GDM1 (cell line): ENCODE data around the gene HSPB6.

Experiments used
- DNase-seq: peaks from one replicate; lab custom pipeline; 2025; lab: John Stamatoyannopoulos, UW

Gene HSPB6

GRCh38 chr19:35716801-35717664 lies 39.8 kb downstream of the HSPB6 start:
- DNase-seq, result peak; percentile 94

GRCh38 chr19:35715981-35716800 lies 40.6 kb downstream of the HSPB6 start:
- no peak for DNase-seq

DNA sequence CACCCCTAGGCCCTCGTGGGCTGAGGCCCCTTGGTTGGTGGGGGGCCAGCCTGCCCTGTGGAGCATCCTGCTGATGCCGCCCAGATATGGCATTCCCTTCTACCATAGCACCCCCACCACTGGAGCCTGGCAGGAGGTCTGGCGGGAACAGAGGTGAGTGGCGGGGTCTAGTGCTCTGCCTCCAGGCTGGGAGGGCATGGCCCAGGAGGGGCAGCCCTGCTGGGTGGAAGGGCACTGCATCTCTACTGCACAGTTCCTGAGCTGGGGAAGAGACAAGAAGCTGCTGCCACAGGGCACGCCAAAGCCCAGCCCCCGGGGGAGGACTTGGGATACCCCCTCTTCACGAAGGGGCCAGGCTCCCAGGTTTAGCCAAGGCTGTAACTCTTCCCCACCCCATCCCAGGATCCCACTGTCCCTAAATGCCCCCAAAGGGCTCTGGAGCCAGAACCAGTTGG lies 41.4 kb downstream of the HSPB6 start:
- no peak for DNase-seq

DNA sequence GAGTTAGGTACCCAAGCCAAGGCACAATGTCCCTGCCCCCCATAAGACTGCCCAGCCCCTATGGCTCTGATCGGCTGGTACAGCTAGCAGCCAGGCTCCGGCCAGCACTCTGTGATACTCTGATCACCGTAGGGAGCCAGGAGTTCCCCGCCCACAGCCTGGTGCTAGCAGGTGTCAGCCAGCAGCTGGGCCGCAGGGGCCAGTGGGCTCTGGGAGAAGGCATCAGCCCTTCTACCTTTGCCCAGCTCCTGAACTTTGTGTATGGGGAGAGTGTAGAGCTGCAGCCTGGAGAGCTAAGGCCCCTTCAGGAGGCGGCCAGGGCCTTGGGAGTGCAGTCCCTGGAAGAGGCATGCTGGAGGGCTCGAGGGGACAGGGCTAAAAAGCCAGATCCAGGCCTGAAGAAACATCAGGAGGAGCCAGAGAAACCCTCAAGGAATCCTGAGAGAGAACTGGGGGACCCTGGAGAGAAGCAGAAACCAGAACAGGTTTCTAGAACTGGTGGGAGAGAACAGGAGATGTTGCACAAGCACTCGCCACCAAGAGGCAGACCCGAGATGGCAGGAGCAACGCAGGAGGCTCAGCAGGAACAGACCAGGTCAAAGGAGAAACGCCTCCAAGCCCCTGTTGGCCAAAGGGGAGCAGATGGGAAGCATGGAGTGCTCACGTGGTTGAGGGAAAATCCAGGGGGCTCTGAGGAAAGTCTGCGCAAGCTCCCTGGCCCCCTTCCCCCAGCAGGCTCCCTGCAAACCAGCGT lies 42.1 kb downstream of the HSPB6 start:
- DNase-seq, result no peak

DNA sequence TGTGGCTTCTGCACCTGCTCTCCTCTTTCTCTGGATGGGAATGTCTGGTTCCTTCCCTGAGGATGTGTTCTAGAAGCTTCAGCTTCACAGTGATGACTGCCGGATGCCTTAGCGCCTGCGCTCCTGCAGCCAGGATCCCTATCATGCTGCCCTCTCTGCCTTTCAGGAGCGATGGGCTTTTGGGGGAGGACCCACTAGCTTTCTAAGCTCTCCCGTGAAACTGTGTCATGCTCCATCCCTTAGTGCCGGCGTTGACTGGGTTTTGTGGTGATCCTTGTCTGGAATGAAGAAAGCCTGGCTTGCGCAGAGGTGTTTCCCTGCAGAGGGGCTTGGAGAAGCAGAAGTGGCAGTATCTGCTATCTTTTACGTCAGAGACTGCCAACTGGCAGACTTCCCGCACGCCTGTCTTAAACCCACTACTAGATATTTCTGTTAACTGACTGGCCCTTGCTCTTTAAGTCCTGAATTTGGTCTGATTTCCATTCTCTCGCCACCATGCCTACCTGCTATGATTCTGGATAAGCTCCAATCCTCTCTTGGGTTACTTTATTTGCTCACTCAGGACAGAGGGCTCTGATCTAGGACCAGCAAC lies 42.8 kb downstream of the HSPB6 start:
- no peak for DNase-seq

- no peak for DNase-seq
Measured at GRCh38 chr19:35713506-35713850, 43.4 kb downstream of the HSPB6 start.

DNA sequence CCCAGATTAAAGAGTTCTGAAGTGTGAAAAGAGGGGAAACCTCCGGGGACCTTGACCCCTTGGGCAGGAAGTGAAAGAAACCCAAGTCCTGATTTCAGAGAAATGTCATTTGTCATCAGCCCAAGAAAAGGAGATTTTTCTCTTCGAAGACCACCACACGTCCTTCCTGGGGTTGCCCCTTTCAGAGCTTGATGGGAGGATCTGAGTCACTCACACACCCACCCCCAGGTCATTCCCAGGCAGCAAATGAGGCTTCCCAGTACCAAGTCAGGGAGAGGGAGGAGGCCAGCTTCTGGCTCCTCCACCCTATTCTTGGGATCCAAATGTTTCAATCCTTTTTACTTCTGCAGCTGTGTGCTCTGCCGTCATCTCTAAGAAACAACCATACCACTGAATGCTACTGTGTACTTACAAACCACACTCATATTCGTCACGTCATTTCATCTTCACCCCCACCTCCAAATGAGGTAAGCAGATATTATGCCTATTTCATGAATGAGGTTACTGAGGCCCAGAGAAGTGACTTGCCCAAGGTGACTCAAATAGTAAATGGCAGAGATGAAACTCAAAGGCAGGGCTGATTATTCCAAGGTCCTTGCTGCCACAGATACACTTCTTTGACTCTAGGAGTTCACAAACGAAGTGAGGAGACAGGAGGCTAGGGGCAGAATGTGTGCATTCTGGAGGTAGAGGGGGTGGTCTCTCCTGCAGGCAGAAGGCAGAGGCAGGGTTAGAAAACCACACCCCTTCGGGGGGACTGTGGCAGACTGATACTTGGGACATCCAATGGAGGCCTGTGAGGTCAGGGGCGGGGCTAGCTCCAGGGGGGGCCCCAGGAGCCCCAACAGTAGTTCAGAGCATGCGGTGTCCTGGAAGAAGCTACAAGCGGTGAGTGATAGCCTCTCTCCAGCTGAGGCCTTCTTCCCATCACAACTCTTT lies 44.0 kb downstream of the HSPB6 start:
- no peak for DNase-seq

GRCh38 chr19:35710784-35711723 lies 45.8 kb downstream of the HSPB6 start:
- no peak for DNase-seq

- DNase-seq, result no peak
Measured at GRCh38 chr19:35708391-35708790, 48.4 kb downstream of the HSPB6 start.
